HCT116 (cell line): ENCODE measurements around the gene PCID2. TPM values are rescaled to one million over a fixed set of nuclear protein-coding genes. Genes with fewer than 3 reads are reported as not detected.

Experiments
- ATAC-seq: fragments of 200-7000 bp; cut with Tn5 transposase; 2 replicates; pipeline ENCODE4 v1.9.1; 2020; ENCODE audit warnings: mild to moderate bottlenecking, moderate library complexity
- BruUV-seq: library from RNA; stranded (reverse); fragments of 400-500 nt; replicated peaks from 2 replicates; lab custom pipeline; 2021; lab: Mats Ljungman, UMichigan
- CTCF ChIA-PET: fragments of 300-600 bp; sonication (Branson Sonifier 250); formaldehyde crosslinking; loops from one replicate; lab custom pipeline; 2021; ENCODE audit warnings: antibody characterized with exemption; lab: Charles Lee
- POLR2A ChIA-PET: fragments of 300-600, 350-600 bp; sonication (Branson Sonifier 250); formaldehyde crosslinking; loops from one replicate; lab custom pipeline; 2021; ENCODE audit warnings: antibody characterized with exemption; lab: Charles Lee
- RAD21 ChIA-PET, 2 experiments: fragments of 300-600 bp; sonication (Branson Sonifier 250); formaldehyde crosslinking; loops; one replicate each; lab custom pipeline; 2023; ENCODE audit warnings: low total read pairs in 2 of 2; ENCODE audit not compliant: uncharacterized antibody in 2 of 2, unreplicated experiment in 2 of 2, low non-redundant PET in 1 of 2; lab: Charles Lee
- DNase-seq: peaks from one replicate; pipeline ENCODE4 v3.0.0-alpha.2; 2010; ENCODE audit warnings: low read depth, low spot score
- H2AFZ ChIP-seq: fragments of 200-600 bp; shearing (Covaris generic), sonication (generic); 2 replicates; pipeline ENCODE4 v1.6.1; 2017; ENCODE audit warnings: low read depth, mixed run types, mixed read lengths, antibody characterized with exemption, low read length; ENCODE audit not compliant: poor library complexity, severe bottlenecking
- H3K27ac ChIP-seq: 2 replicates; pipeline ENCODE4 v1.5.1; 2012; ENCODE audit warnings: low read depth, low read length
- H3K27me3 ChIP-seq: fragments of 200-600 bp; sonication (generic); 2 replicates; pipeline ENCODE4 v1.6.1; 2016; ENCODE audit warnings: mixed run types, low read length, mixed read lengths; ENCODE audit not compliant: insufficient read depth
- H3K36me3 ChIP-seq, 2 experiments: fragments of 200-500 bp in 1 of 2; fragments of 200-600 bp in 1 of 2; sonication (Bioruptor generic) in 1 of 2; sonication (generic) in 1 of 2; 2 replicates each; pipeline versions ENCODE4 v1.5.1 to v1.6.1; 2014 to 2016; ENCODE audit warnings: low read length in 2 of 2, inconsistent platforms in 1 of 2, mixed read lengths in 1 of 2, mixed run types in 1 of 2; ENCODE audit not compliant: insufficient read depth in 2 of 2, control insufficient read depth in 1 of 2
- H3K4me1 ChIP-seq, 2 experiments: fragments of 200-600 bp in 1 of 2; sonication (generic) in 1 of 2; 2 replicates each; pipeline versions ENCODE4 v1.5.1 to v1.6.1; 2012 to 2017; ENCODE audit warnings: low read length in 2 of 2, inconsistent platforms in 1 of 2, mild to moderate bottlenecking in 1 of 2, mixed read lengths in 1 of 2, mixed run types in 1 of 2, moderate library complexity in 1 of 2; ENCODE audit not compliant: insufficient read depth in 2 of 2, control insufficient read depth in 1 of 2
- H3K4me2 ChIP-seq: fragments of 200-600 bp; sonication (generic); 2 replicates; pipeline ENCODE4 v1.6.1; 2017; ENCODE audit warnings: mixed run types, low read length, mixed read lengths
- H3K4me3 ChIP-seq, 2 experiments: fragments of 200-600 bp in 1 of 2; sonication (generic) in 1 of 2; replicated peaks in 1 of 2; 2 replicates each; pipeline ENCODE4 v1.5.1; 2011 to 2016; ENCODE audit warnings: low read length in 2 of 2, control low read depth in 1 of 2, low read depth in 1 of 2, mild to moderate bottlenecking in 1 of 2, mixed read lengths in 1 of 2, mixed run types in 1 of 2
- H3K79me2 ChIP-seq: fragments of 200-600 bp; sonication (generic); 2 replicates; pipeline ENCODE4 v1.6.1; 2017; ENCODE audit warnings: mild to moderate bottlenecking, mixed run types, low read length, moderate library complexity, mixed read lengths; ENCODE audit not compliant: insufficient read depth
- H3K9ac ChIP-seq: fragments of 200-600 bp; sonication (generic); 2 replicates; pipeline ENCODE4 v1.6.1; 2016; ENCODE audit warnings: low read length, mixed read lengths
- H3K9me2 ChIP-seq: fragments of 200-600 bp; sonication (generic), shearing (Covaris generic); 2 replicates; pipeline ENCODE4 v1.6.1; 2017; ENCODE audit warnings: mixed run types, mild to moderate bottlenecking, moderate library complexity; ENCODE audit not compliant: insufficient read depth
- H3K9me3 ChIP-seq, 2 experiments: fragments of 200-500 bp in 1 of 2; fragments of 200-600 bp in 1 of 2; sonication (Bioruptor generic) in 1 of 2; sonication (generic) in 1 of 2; 2 replicates each; pipeline ENCODE4 v1.6.1; 2014 to 2017; ENCODE audit warnings: low read length in 2 of 2, mixed read lengths in 2 of 2, inconsistent platforms in 1 of 2, low read depth in 1 of 2, mild to moderate bottlenecking in 1 of 2, mixed run types in 1 of 2, moderate library complexity in 1 of 2; ENCODE audit not compliant: control insufficient read depth in 1 of 2, insufficient read depth in 1 of 2
- H4K20me1 ChIP-seq: fragments of 200-600 bp; sonication (generic), shearing (Covaris generic); 2 replicates; pipeline ENCODE4 v1.6.1; 2017; ENCODE audit warnings: mixed run types, mild to moderate bottlenecking, moderate library complexity; ENCODE audit not compliant: insufficient read depth
- ATF3 ChIP-seq: IDR thresholded peaks from 2 replicates; pipeline ENCODE4 v1.6.1; 2012
- CBX3 ChIP-seq: IDR thresholded peaks from 2 replicates; pipeline ENCODE4 v1.6.1; 2012; ENCODE audit warnings: low read depth
- CEBPB ChIP-seq: IDR thresholded peaks from 2 replicates; pipeline ENCODE4 v1.6.1; 2012; ENCODE audit warnings: low read depth
- CTCF ChIP-seq, 3 experiments: fragments of 200-600 bp in 1 of 3; sonication (generic) in 1 of 3; IDR thresholded peaks in 2 of 3; conservative IDR thresholded peaks in 1 of 3; 2 replicates each; pipeline ENCODE4 v1.5.1; 2012 to 2017; ENCODE audit warnings: low read depth in 2 of 3, low read length in 2 of 3, antibody characterized with exemption in 1 of 3, borderline replicate concordance in 1 of 3, control low read depth in 1 of 3, mild to moderate bottlenecking in 1 of 3, mixed read lengths in 1 of 3, mixed run types in 1 of 3, moderate library complexity in 1 of 3; ENCODE audit not compliant: insufficient read depth in 1 of 3
- EGR1 ChIP-seq: IDR thresholded peaks from 2 replicates; pipeline ENCODE4 v1.6.1; 2012; ENCODE audit warnings: low read depth
- ELF1 ChIP-seq: IDR thresholded peaks from 2 replicates; pipeline ENCODE4 v1.6.1; 2012; ENCODE audit warnings: low read depth, borderline replicate concordance
- EZH2 ChIP-seq: fragments of 200-600 bp; sonication (generic); IDR thresholded peaks from 2 replicates; pipeline ENCODE4 v1.6.1; 2017; ENCODE audit warnings: antibody characterized with exemption, mixed run types
- EZH2phosphoT487 ChIP-seq: fragments of 200-600 bp; IDR thresholded peaks from 2 replicates; pipeline ENCODE4 v1.6.1; 2018; ENCODE audit warnings: antibody characterized with exemption, borderline replicate concordance
- FOSL1 ChIP-seq: IDR thresholded peaks from 2 replicates; pipeline ENCODE4 v1.6.1; 2012; ENCODE audit warnings: low read depth
- POLR2A ChIP-seq: IDR thresholded peaks from 2 replicates; pipeline ENCODE4 v1.7.0; 2011; ENCODE audit warnings: borderline replicate concordance; ENCODE audit not compliant: insufficient read depth, insufficient read length; ENCODE audit errors: extremely low read depth
- POLR2AphosphoS5 ChIP-seq: IDR thresholded peaks from 2 replicates; pipeline ENCODE4 v1.6.1; 2011; ENCODE audit warnings: mild to moderate bottlenecking, low read depth, low read length, moderate library complexity
- RAD21 ChIP-seq: IDR thresholded peaks from 2 replicates; pipeline ENCODE4 v1.6.1; 2012; ENCODE audit warnings: low read depth, mild to moderate bottlenecking
- REST ChIP-seq: IDR thresholded peaks from 2 replicates; pipeline ENCODE4 v1.6.1; 2012; ENCODE audit warnings: low read depth
- SIN3A ChIP-seq: IDR thresholded peaks from 2 replicates; pipeline ENCODE4 v1.6.1; 2012; ENCODE audit warnings: low read depth
- SP1 ChIP-seq: IDR thresholded peaks from 2 replicates; pipeline ENCODE4 v1.6.1; 2012; ENCODE audit warnings: low read depth
- TCF7L2 ChIP-seq: IDR thresholded peaks from 2 replicates; pipeline ENCODE4 v1.7.0; 2011; ENCODE audit warnings: borderline replicate concordance, inconsistent platforms; ENCODE audit not compliant: insufficient read depth, insufficient read length; ENCODE audit errors: extremely low read depth
- YY1 ChIP-seq: IDR thresholded peaks from 2 replicates; pipeline ENCODE4 v1.6.1; 2011; ENCODE audit warnings: low read length, low read depth, moderate library complexity, mild to moderate bottlenecking; ENCODE audit not compliant: insufficient replicate concordance; ENCODE audit errors: extremely low read depth
- ZFX ChIP-seq: fragments of 450-650 bp; IDR thresholded peaks from 2 replicates; pipeline ENCODE4 v1.6.1; 2017
- ZNF274 ChIP-seq: fragments of 200-500 bp; sonication (Bioruptor generic); IDR thresholded peaks from 2 replicates; pipeline ENCODE4 v1.6.1; 2014; ENCODE audit warnings: mild to moderate bottlenecking, low read depth, low read length, inconsistent platforms
- intact Hi-C: fragments of 100-400 bp; cut with micrococcal nuclease; formaldehyde crosslinking; loops from 2 replicates; pipeline ENCODE4 v1.10.0; 2022
- total RNA-seq: library from RNA; stranded (reverse); gene quantifications from one replicate; pipeline ENCODE4 v1.2.1, GENCODE V29; 2021; ENCODE audit not compliant: unreplicated experiment

PCID2 gene
- total RNA-seq, 1 experiment from 2014 or later = 73.3 TPM

GRCh38 chr13:113141601-113141970 lies 66.9 kb downstream of the PCID2 start:
- Histone ChIP-seq H3K27me3 (no peaks in the 10 kb centered on the region), H3K4me3 (no peak overlapping the region), H3K4me1 (no peaks in the 10 kb centered on the region), H3K36me3 (no peaks in the 10 kb centered on the region), H3K9me2 (no peaks in the 10 kb centered on the region), H3K27ac (no peak overlapping the region), H2AFZ (no peak overlapping the region), H3K79me2 (no peaks in the 10 kb centered on the region), H4K20me1 (no peaks in the 10 kb centered on the region), H3K9me3 (no peaks in the 10 kb centered on the region), H3K9ac (no peak overlapping the region), H3K4me2 (no peak overlapping the region)
- ChIA-PET RAD21 (no interaction called here), POLR2A (no interaction called here), CTCF (no interaction called here)
- BruUV-seq = no TSS peak
- intact Hi-C loops = no loop called here
- DNase-seq (no peak), ATAC-seq (no peak)
- TF ChIP-seq EZH2phosphoT487 (no peak), REST (no peak), FOSL1 (no peak), POLR2AphosphoS5 (no peak), TCF7L2 (no peak), ATF3 (no peak), SIN3A (no peak), CEBPB (no peak), YY1 (no peak), ZFX (no peak), RAD21 (no peak), SP1 (no peak), CTCF (IDR thresholded peaks at IDR 0.05 in 2 of 3, conservative IDR thresholded peaks at IDR 0.05 in 1 of 3; ENCODE audit: borderline replicate concordance in 1 of 3, insufficient read depth in 1 of 3, low read depth in 2 of 3, low read length in 2 of 3) (no peak), EGR1 (no peak), CBX3 (no peak), POLR2A (no peak), EZH2 (no peak), ELF1 (no peak), ZNF274 (no peak)
